Lower leg skin (tissue), 3 donors: Measurements from ENCODE around the gene PPFIBP2.

ENCODE experiments used
- CTCF ChIP-seq, 3 donors: fragments of 450-650 bp; IDR thresholded peaks; one replicate each; pipeline ENCODE4 v1.5.1; 2016; ENCODE audit warnings: antibody characterized with exemption in 3 of 3, mild to moderate bottlenecking in 3 of 3, moderate library complexity in 2 of 3
- POLR2A ChIP-seq, 2 donors: fragments of 450-650 bp; IDR thresholded peaks; one replicate each; pipeline ENCODE4 v1.6.1; 2016 to 2017; ENCODE audit warnings: antibody characterized with exemption in 2 of 2, mild to moderate bottlenecking in 1 of 2, moderate library complexity in 1 of 2

- TF ChIP-seq CTCF (IDR thresholded peaks at IDR 0.05) (no peak), POLR2A (IDR thresholded peaks at IDR 0.05) (no peak)
Measured at GRCh38 chr11:7585816-7586215, 72.0 kb downstream of the PPFIBP2 start.
